ENCODE results near the gene SLC16A13.

The SLC16A13 gene

DNA sequence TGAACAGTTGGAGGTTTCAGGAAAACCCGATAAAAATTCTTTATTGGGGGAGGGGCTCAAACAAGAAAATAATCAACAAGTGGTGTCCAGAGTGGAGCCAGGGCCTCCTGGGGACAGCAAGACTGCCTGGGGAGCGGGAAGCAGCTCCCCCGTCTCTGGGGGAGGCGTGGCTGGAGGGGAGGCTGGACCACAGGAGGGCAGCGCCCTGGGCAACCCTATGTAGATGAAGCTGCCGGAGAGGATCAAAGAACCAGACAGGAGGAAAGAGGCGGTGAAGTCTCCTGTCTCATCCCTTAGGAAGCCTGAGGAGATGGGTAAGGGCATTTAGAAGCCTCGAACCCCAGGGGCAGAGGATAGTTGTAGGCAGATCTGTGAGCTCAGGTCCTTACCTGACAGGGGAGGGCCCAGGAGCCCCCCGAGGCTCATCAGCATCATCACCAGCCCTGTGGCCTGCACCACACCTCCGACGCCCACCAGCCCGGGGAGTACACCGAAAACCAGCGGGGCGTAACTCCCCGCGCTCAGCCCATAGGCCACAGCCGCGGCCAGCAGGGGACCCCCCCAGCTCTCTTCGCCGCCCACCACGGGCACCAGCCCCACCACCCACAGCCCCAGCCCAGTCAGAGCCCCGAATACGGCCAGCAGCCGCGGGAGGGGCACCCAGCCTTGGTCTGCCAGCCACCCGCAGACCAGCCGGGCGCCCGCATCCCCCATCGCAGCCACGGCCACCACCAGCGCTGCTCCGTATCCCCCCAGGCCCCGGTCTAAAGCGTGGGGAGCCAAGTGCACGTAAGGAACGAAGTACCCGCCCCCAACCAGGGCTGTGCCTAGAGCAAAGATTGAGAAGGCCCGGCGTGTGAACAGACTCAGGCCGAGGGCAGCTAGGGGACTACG, 6.0 kb downstream of the SLC16A13 start:
- Histone ChIP-seq H4K8ac (ENCODE audit: low read depth, low read length) (no peak overlapping the region), H2BK15ac (replicated peaks; ENCODE audit: low read depth) (no peak overlapping the region), H2BK5ac (ENCODE audit: low read length) (no peak overlapping the region), H2AK5ac (ENCODE audit: low read length) (no peak overlapping the region), H3K23ac (ENCODE audit: low read length) (peak overlapping the region; percentile 45), H3K4ac (ENCODE audit: low read depth, low read length) (no peak overlapping the region), H2BK120ac (ENCODE audit: low read depth, low read length) (no peak overlapping the region), H3K9ac (ENCODE audit: low read length) (peak overlapping the region; percentile 64), H3K4me2 (ENCODE audit: low read length) (peak overlapping the region; percentile 42), H3K27me3 (ENCODE audit: insufficient read depth, low read length, poor library complexity) (peaks cover 7% of the 10 kb centered on the region), H3K36me3 (ENCODE audit: control insufficient read depth, insufficient read depth, low read length) (no peaks in the 10 kb centered on the region), H3K79me1 (ENCODE audit: low read length) (no peaks in the 10 kb centered on the region), H4K5ac (ENCODE audit: low read length) (no peak overlapping the region), H3K79me2 (ENCODE audit: control insufficient read depth, insufficient read depth, low read length) (no peaks in the 10 kb centered on the region), H3K4me1 (ENCODE audit: control insufficient read depth, low read depth, low read length) (peaks cover 2% of the 10 kb centered on the region), H3K4me3 (ENCODE audit: low read length) (no peak overlapping the region), H3K56ac (ENCODE audit: low read length) (peak overlapping the region; percentile 83), H3K27ac (ENCODE audit: low read depth, low read length) (peak overlapping the region; percentile 46), H3K18ac (ENCODE audit: low read length) (no peak overlapping the region)
- WGBS (ENCODE audit: extremely low coverage, insufficient coverage, low lambda C conversion rate) = no CpG with 5 or more reads among the region's 43 CpGs
- peak; percentile 81 for DNase-seq

DNA sequence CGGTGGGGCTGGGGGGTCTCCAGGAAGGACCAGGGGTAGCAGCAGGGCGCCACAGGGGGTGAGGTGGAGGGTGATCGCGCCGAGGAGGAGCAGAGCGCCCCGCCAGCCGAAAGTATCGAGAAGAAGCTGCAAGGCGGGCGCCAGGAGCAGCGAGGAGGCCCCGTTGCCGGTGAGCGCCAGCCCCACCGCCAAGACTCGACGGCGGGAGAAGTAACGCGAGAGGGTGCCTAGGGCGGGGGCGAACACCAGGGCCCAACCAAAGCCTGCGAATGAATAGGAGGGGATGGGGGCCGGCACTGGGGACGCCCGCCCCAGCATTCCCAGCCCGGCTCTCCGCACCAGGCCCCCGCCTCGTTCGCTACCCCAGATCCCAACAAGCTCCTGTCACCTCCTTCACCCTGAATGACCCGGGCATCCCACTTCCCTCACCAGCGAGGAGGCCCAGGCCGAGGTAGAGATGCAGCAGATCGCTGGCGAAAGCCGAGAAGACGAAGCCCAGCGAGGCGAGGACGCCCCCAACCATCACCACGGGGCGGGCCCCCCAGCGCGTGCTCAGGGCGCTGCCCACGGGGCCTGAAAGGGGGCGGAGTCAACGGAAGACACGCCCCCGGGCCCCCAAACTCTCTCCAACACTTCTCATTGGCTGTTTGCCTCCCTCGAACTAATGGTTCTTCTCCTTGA, 6.8 kb downstream of the SLC16A13 start:
- Histone ChIP-seq H3K4me2 (ENCODE audit: low read length) (peak overlapping the region; percentile 45), H2BK120ac (ENCODE audit: low read depth, low read length) (no peak overlapping the region), H3K79me1 (ENCODE audit: low read length) (no peaks in the 10 kb centered on the region), H3K36me3 (ENCODE audit: control insufficient read depth, insufficient read depth, low read length) (no peaks in the 10 kb centered on the region), H2BK5ac (ENCODE audit: low read length) (no peak overlapping the region), H4K5ac (ENCODE audit: low read length) (no peak overlapping the region), H3K4me1 (ENCODE audit: control insufficient read depth, low read depth, low read length) (peaks cover 2% of the 10 kb centered on the region), H3K23ac (ENCODE audit: low read length) (peak overlapping the region; percentile 45), H3K4me3 (ENCODE audit: low read length) (no peak overlapping the region), H3K4ac (ENCODE audit: low read depth, low read length) (no peak overlapping the region), H2AK5ac (ENCODE audit: low read length) (no peak overlapping the region), H4K8ac (ENCODE audit: low read depth, low read length) (no peak overlapping the region), H3K9ac (ENCODE audit: low read length) (peak overlapping the region; percentile 64), H3K79me2 (ENCODE audit: control insufficient read depth, insufficient read depth, low read length) (no peaks in the 10 kb centered on the region), H3K27ac (ENCODE audit: low read depth, low read length) (no peak overlapping the region), H3K56ac (ENCODE audit: low read length) (peak overlapping the region; percentile 83), H3K18ac (ENCODE audit: low read length) (no peak overlapping the region), H3K27me3 (ENCODE audit: insufficient read depth, low read length, poor library complexity) (peaks cover 7% of the 10 kb centered on the region), H2BK15ac (replicated peaks; ENCODE audit: low read depth) (no peak overlapping the region)
- DNase-seq = peak; percentile 53
- WGBS (ENCODE audit: extremely low coverage, insufficient coverage, low lambda C conversion rate) = no CpG with 5 or more reads among the region's 53 CpGs

DNA sequence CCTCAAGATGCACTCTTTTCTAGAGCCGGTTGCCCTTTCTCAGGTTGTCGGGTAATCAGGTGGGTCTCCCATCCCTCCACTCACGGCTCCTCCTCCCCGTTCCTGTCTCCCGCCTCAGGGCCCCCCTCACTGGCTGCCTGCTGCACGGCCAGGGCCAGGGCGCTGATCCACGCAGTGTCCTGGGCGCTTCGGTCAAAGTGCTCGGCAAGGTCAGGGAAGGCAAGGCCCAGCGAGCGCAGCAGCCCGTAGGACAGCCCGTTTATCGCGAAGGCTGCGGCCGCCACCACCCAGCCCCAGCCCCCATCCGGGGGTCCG, 7.3 kb downstream of the SLC16A13 start:
- Histone ChIP-seq H3K4me3 (ENCODE audit: low read length) (no peak overlapping the region), H3K56ac (ENCODE audit: low read length) (peak overlapping the region; percentile 76), H3K18ac (ENCODE audit: low read length) (no peak overlapping the region), H3K4me2 (ENCODE audit: low read length) (peak overlapping the region; percentile 5), H3K79me2 (ENCODE audit: control insufficient read depth, insufficient read depth, low read length) (no peaks in the 10 kb centered on the region), H3K23ac (ENCODE audit: low read length) (no peak overlapping the region), H3K4me1 (ENCODE audit: control insufficient read depth, low read depth, low read length) (peaks cover 2% of the 10 kb centered on the region), H3K27ac (ENCODE audit: low read depth, low read length) (no peak overlapping the region), H2BK15ac (replicated peaks; ENCODE audit: low read depth) (no peak overlapping the region), H2BK5ac (ENCODE audit: low read length) (no peak overlapping the region), H3K36me3 (ENCODE audit: control insufficient read depth, insufficient read depth, low read length) (no peaks in the 10 kb centered on the region), H2AK5ac (ENCODE audit: low read length) (no peak overlapping the region), H4K8ac (ENCODE audit: low read depth, low read length) (no peak overlapping the region), H3K4ac (ENCODE audit: low read depth, low read length) (no peak overlapping the region), H4K5ac (ENCODE audit: low read length) (no peak overlapping the region), H3K9ac (ENCODE audit: low read length) (peak overlapping the region; percentile 55), H3K27me3 (ENCODE audit: insufficient read depth, low read length, poor library complexity) (peaks cover 7% of the 10 kb centered on the region), H3K79me1 (ENCODE audit: low read length) (no peaks in the 10 kb centered on the region), H2BK120ac (ENCODE audit: low read depth, low read length) (no peak overlapping the region)
- no peak for DNase-seq
- no CpG with 5 or more reads among the region's 21 CpGs for WGBS (ENCODE audit: extremely low coverage, insufficient coverage, low lambda C conversion rate)

DNA sequence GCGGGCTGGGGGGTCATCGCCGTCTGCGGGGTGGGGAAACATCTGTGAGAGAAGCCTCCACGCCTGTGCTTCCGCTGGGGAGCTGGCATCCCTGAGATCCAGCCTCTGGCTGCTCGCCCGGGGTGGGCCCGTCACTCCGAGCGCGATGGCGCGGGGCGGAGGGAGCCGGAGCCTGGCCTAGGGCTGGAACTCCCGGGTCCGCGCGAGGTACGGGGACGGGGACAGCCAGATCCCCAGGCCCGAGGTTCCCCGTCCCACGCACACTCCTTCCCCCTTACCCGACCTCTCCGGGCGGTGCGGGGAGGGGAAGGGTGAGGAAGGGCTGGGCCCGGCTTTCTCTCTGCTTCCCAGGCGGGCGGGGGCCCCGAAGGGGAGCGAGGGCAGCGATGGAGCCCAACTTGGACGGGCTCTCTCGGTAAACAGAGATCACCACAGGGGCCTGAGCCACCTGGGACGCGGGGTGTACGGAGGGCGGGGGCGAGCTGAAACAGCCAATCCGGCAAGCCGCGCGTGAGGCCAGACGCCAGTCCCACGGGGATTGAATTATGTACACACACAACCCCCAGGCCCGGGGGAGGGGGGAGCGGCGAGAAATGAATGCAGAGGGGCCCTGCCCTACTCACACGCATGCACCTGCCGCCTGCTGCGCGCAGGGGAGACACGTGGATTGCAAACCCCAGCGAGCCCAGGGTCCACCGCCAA, 7.8 kb downstream of the SLC16A13 start, which contains the start of gene SLC16A11:
SLC16A11 (minus strand) TSS at position 596 of the 702 bp plus-strand sequence; CDS start at position 17, 579 bp downstream.
- Histone ChIP-seq H3K4me1 (ENCODE audit: control insufficient read depth, low read depth, low read length) (peaks cover 2% of the 10 kb centered on the region), H3K23ac (ENCODE audit: low read length) (no peak within 1 kb of the TSS), H2BK15ac (replicated peaks; ENCODE audit: low read depth) (no peak within 1 kb of the TSS), H3K9ac (ENCODE audit: low read length) (peak within 1 kb of the TSS; percentile 55), H4K5ac (ENCODE audit: low read length) (no peak within 1 kb of the TSS), H3K4ac (ENCODE audit: low read depth, low read length) (no peak within 1 kb of the TSS), H3K27me3 (ENCODE audit: insufficient read depth, low read length, poor library complexity) (peaks cover 7% of the 10 kb centered on the region), H3K27ac (ENCODE audit: low read depth, low read length) (no peak within 1 kb of the TSS), H3K79me1 (ENCODE audit: low read length) (no peaks in the 10 kb centered on the region), H3K4me2 (ENCODE audit: low read length) (peak within 1 kb of the TSS; percentile 5), H2BK120ac (ENCODE audit: low read depth, low read length) (no peak within 1 kb of the TSS), H3K79me2 (ENCODE audit: control insufficient read depth, insufficient read depth, low read length) (no peaks in the 10 kb centered on the region), H4K8ac (ENCODE audit: low read depth, low read length) (no peak within 1 kb of the TSS), H3K18ac (ENCODE audit: low read length) (no peak within 1 kb of the TSS), H2AK5ac (ENCODE audit: low read length) (no peak within 1 kb of the TSS), H2BK5ac (ENCODE audit: low read length) (no peak within 1 kb of the TSS), H3K36me3 (ENCODE audit: control insufficient read depth, insufficient read depth, low read length) (no peaks in the 10 kb centered on the region), H3K56ac (ENCODE audit: low read length) (peak within 1 kb of the TSS; percentile 76), H3K4me3 (ENCODE audit: low read length) (no peak within 1 kb of the TSS)
- DNase-seq = no peak
- no CpG with 5 or more reads among the region's 58 CpGs for WGBS (ENCODE audit: extremely low coverage, insufficient coverage, low lambda C conversion rate)

DNA sequence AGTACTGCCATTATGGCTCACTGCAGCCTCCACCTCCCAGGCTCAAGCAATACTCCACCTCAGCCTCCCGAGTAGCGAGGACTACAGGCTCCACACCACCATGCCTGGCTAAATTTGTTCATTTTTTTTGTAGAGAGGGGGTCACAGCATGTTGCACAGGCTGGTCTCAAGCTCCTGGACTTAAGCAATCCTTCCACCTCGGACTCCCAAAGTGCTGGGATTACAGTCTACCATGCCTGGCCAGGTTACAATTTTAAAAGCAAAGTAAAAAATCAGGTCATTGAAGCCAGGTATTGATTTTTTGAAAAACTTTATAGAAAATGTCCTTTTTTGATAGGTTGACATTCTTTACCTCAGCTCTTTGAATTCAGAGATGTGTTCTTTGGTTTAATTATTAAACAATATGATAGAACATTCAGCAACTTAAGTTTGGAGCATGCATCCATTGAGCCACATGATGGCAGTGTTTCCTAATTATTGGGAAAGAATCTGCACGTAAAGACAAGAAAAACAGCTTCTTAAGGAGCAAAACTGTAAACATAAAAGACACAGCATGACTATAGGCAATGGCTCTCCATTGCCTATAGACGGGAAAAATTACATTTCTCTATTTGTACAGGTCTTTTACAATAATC, 9.8 kb downstream of the SLC16A13 start:
- Histone ChIP-seq H3K4me1 (ENCODE audit: control insufficient read depth, low read depth, low read length) (peaks cover 2% of the 10 kb centered on the region), H3K9ac (ENCODE audit: low read length) (no peak overlapping the region), H2AK5ac (ENCODE audit: low read length) (no peak overlapping the region), H3K36me3 (ENCODE audit: control insufficient read depth, insufficient read depth, low read length) (no peaks in the 10 kb centered on the region), H3K18ac (ENCODE audit: low read length) (no peak overlapping the region), H3K23ac (ENCODE audit: low read length) (no peak overlapping the region), H2BK5ac (ENCODE audit: low read length) (no peak overlapping the region), H3K4me3 (ENCODE audit: low read length) (no peak overlapping the region), H3K79me2 (ENCODE audit: control insufficient read depth, insufficient read depth, low read length) (no peaks in the 10 kb centered on the region), H3K4me2 (ENCODE audit: low read length) (peak overlapping the region; percentile 97), H3K4ac (ENCODE audit: low read depth, low read length) (no peak overlapping the region), H3K79me1 (ENCODE audit: low read length) (no peaks in the 10 kb centered on the region), H4K5ac (ENCODE audit: low read length) (no peak overlapping the region), H3K27me3 (ENCODE audit: insufficient read depth, low read length, poor library complexity) (peaks cover 7% of the 10 kb centered on the region), H3K56ac (ENCODE audit: low read length) (no peak overlapping the region), H2BK120ac (ENCODE audit: low read depth, low read length) (no peak overlapping the region), H3K27ac (ENCODE audit: low read depth, low read length) (no peak overlapping the region), H2BK15ac (replicated peaks; ENCODE audit: low read depth) (no peak overlapping the region), H4K8ac (ENCODE audit: low read depth, low read length) (no peak overlapping the region)
- DNase-seq = peak; percentile 74
- WGBS (ENCODE audit: extremely low coverage, insufficient coverage, low lambda C conversion rate) = no CpG with 5 or more reads among the region's 5 CpGs

Data from mesendoderm (in vitro differentiated cells).